Measurements from ENCODE around the gene UBR1.

- TF ChIP-seq CTCF (IDR thresholded peaks at IDR 0.05) (no peak), POLR2A (IDR thresholded peaks at IDR 0.05) (no peak)
Observed at GRCh38 chr15:42933886-42934667, 171.8 kb downstream of the UBR1 start.

Data from Peyer's patch (tissue), 4 donors.